OCI-LY7 (cell line): Measurements from ENCODE around the gene OBSL1. TPM values are rescaled to one million over a fixed set of nuclear protein-coding genes. Genes with fewer than 3 reads are reported as not detected.

Experiments
- BruUV-seq: library from RNA; stranded (reverse); fragments of 400-500 nt; replicated peaks from 2 replicates; lab custom pipeline; 2021; lab: Mats Ljungman, UMichigan
- CTCF ChIA-PET: fragments of 300-600 bp; sonication (Branson Sonifier 250); formaldehyde crosslinking; loops from one replicate; lab custom pipeline; 2022; ENCODE audit warnings: antibody characterized with exemption; ENCODE audit not compliant: unreplicated experiment; lab: Charles Lee
- POLR2A ChIA-PET: fragments of 300-600 bp; sonication (Branson Sonifier 250); formaldehyde crosslinking; loops from one replicate; lab custom pipeline; 2022; ENCODE audit warnings: antibody characterized with exemption; lab: Charles Lee
- DNase-seq: peaks from one replicate; pipeline ENCODE4 v3.0.0-alpha.2; 2015; ENCODE audit warnings: low spot score
- H2AFZ ChIP-seq: fragments of 200-600 bp; sonication (generic), shearing (Covaris generic); 2 replicates; pipeline ENCODE4 v1.6.1; 2014; ENCODE audit warnings: mild to moderate bottlenecking, antibody characterized with exemption, low read length, moderate library complexity
- H3K27ac ChIP-seq: fragments of 200-600 bp; sonication (generic); 2 replicates; pipeline ENCODE4 v1.5.1; 2014; ENCODE audit warnings: mixed run types, low read depth, mild to moderate bottlenecking, moderate library complexity, low read length, inconsistent platforms; ENCODE audit not compliant: poor library complexity, severe bottlenecking
- H3K36me3 ChIP-seq: fragments of 200-600 bp; sonication (generic); 2 replicates; pipeline ENCODE4 v1.6.1; 2014; ENCODE audit warnings: mild to moderate bottlenecking, antibody characterized with exemption, low read length, moderate library complexity, mixed read lengths; ENCODE audit not compliant: insufficient read depth
- H3K4me1 ChIP-seq: fragments of 200-600 bp; sonication (generic); 2 replicates; pipeline ENCODE4 v1.5.1; 2014; ENCODE audit warnings: mild to moderate bottlenecking, low read length; ENCODE audit not compliant: insufficient read depth, poor library complexity, severe bottlenecking
- H3K4me2 ChIP-seq: fragments of 200-600 bp; sonication (generic); 2 replicates; pipeline ENCODE4 v1.6.1; 2014; ENCODE audit warnings: mild to moderate bottlenecking, low read length
- H3K4me3 ChIP-seq: fragments of 200-600 bp; sonication (generic); 2 replicates; pipeline ENCODE4 v1.5.1; 2014; ENCODE audit warnings: mild to moderate bottlenecking, low read depth, low read length; ENCODE audit not compliant: poor library complexity, severe bottlenecking
- H3K79me2 ChIP-seq: fragments of 200-600 bp; sonication (generic); 2 replicates; pipeline ENCODE4 v1.6.1; 2016; ENCODE audit warnings: low read depth, mild to moderate bottlenecking, low read length, moderate library complexity, mixed read lengths; ENCODE audit not compliant: insufficient read depth
- H3K9me2 ChIP-seq: fragments of 200-600 bp; sonication (generic); 2 replicates; pipeline ENCODE4 v1.6.1; 2016; ENCODE audit warnings: mild to moderate bottlenecking, low read length, mixed read lengths; ENCODE audit not compliant: insufficient read depth
- H3K9me3 ChIP-seq: fragments of 200-600 bp; sonication (generic); 2 replicates; pipeline ENCODE4 v1.6.1; 2014; ENCODE audit warnings: mild to moderate bottlenecking, mixed run types, low read length, mixed read lengths
- H4K20me1 ChIP-seq: fragments of 200-600 bp; sonication (generic); 2 replicates; pipeline ENCODE4 v1.6.1; 2014; ENCODE audit warnings: mild to moderate bottlenecking, antibody characterized with exemption, low read length, moderate library complexity, mixed read lengths; ENCODE audit not compliant: insufficient read depth
- EZH2phosphoT487 ChIP-seq: fragments of 200-600 bp; sonication (generic); IDR thresholded peaks from 2 replicates; pipeline ENCODE4 v1.6.1; 2018; ENCODE audit warnings: low read depth, borderline replicate concordance, mild to moderate bottlenecking, mixed run types, antibody characterized with exemption, low read length, moderate library complexity, mixed read lengths
- intact Hi-C: fragments of 100-400 bp; cut with micrococcal nuclease; formaldehyde crosslinking; loops from one replicate; pipeline ENCODE4 v1.10.0; 2022; ENCODE audit not compliant: unreplicated experiment
- total RNA-seq, 2 experiments: library from RNA; depleted of rRNA in 1 of 2; stranded (reverse); fragments of >200 nt in 1 of 2; shearing (Covaris generic) in 1 of 2; gene quantifications; 2 replicates each; pipeline ENCODE4 v1.2.3, GENCODE V29; 2014 to 2022
- TF ChIP-seq, protein P1 (sequence below): fragments of 200-600 bp; sonication (generic); conservative IDR thresholded peaks from 2 replicates; pipeline ENCODE4 v1.5.1; 2014; ENCODE audit warnings: mild to moderate bottlenecking, antibody characterized with exemption, low read length, moderate library complexity, mixed read lengths

OBSL1 gene
- total RNA-seq, 2 experiments from 2014 or later = 0.25 TPM; not detected in 1

DNA sequence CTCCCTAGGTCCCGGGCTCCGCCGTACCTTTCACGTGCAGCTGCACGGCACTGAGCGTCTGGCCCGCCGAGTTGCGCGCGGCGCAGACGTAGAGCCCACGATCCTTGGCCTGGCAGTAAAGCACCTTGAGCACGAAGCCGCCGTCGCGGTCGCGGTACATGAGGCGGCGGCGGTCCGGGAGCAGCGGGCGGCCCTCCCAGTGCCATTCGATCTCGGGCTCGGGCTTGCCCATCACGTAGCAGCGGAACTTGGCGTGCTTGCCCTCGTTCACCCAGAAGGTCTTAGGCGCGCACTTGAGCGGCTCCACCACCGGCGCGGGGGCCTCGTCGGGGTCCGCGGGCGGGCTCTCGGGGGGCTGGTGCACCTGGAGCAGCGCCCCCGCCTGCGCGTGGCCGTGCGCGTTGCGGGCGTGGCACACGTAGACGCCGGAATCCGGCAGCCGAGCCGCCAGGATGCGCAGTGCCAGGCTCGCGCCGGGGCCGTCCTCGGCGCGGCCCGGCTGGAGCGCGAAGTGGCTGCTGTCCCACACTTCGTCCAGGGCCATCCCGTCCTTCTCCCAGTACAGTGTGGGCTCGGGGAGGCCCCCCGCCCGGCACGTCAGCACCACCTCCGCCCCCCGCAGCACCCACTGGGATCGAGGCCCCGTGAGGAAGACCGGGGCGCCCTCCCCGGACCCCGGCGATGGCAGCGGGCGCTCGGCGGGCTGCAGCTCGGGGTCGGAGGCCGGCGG lies 980 bp downstream of the OBSL1 start:
- ChIA-PET POLR2A (no interaction called here), CTCF (no interaction called here)
- H3K4me3 ChIP-seq = no peak overlapping the region
- DNase-seq = no peak
- H3K9me2 ChIP-seq = no peaks in the 10 kb centered on the region
- no peak overlapping the region for H2AFZ ChIP-seq
- no peaks in the 10 kb centered on the region for H3K79me2 ChIP-seq
- H3K4me1 ChIP-seq = no peaks in the 10 kb centered on the region
- no peaks in the 10 kb centered on the region for H4K20me1 ChIP-seq
- H3K9me3 ChIP-seq = no peaks in the 10 kb centered on the region
- intact Hi-C loops = no loop called here
- TF ChIP-seq, protein P1, sequence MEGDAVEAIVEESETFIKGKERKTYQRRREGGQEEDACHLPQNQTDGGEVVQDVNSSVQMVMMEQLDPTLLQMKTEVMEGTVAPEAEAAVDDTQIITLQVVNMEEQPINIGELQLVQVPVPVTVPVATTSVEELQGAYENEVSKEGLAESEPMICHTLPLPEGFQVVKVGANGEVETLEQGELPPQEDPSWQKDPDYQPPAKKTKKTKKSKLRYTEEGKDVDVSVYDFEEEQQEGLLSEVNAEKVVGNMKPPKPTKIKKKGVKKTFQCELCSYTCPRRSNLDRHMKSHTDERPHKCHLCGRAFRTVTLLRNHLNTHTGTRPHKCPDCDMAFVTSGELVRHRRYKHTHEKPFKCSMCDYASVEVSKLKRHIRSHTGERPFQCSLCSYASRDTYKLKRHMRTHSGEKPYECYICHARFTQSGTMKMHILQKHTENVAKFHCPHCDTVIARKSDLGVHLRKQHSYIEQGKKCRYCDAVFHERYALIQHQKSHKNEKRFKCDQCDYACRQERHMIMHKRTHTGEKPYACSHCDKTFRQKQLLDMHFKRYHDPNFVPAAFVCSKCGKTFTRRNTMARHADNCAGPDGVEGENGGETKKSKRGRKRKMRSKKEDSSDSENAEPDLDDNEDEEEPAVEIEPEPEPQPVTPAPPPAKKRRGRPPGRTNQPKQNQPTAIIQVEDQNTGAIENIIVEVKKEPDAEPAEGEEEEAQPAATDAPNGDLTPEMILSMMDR = no peak
- no peak for TF ChIP-seq EZH2phosphoT487
- H3K27ac ChIP-seq = no peak overlapping the region
- H3K36me3 ChIP-seq = no peaks in the 10 kb centered on the region
- no peak overlapping the region for H3K4me2 ChIP-seq
- no TSS peak for BruUV-seq

DNA sequence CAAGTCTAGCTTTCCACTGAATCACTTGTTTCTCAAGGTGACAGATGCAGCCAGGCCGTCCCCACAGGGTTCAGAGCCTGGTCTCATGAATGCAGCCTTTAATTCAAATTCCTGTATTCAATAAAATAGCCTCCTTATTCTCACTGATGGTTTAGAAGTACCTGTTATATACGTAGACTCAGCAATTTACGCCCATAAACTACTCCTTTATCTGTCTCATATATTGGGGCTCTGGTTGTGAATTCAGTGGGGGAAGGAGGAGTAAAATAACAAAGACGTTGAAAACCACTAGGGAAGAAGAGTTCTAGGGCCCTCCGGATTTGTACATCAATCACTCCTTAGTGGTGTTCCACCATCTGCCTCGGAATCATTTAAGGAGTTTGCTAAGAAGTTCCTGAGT lies 1.7 kb downstream of the OBSL1 start:
- ChIA-PET CTCF (no interaction called here), POLR2A (no interaction called here)
- Histone ChIP-seq H3K4me3 (no peak overlapping the region), H3K4me2 (no peak overlapping the region), H3K4me1 (no peaks in the 10 kb centered on the region), H3K36me3 (no peaks in the 10 kb centered on the region), H2AFZ (no peak overlapping the region), H3K9me2 (no peaks in the 10 kb centered on the region), H3K9me3 (no peaks in the 10 kb centered on the region), H3K27ac (no peak overlapping the region), H3K79me2 (no peaks in the 10 kb centered on the region), H4K20me1 (no peaks in the 10 kb centered on the region)
- no TSS peak for BruUV-seq
- no peak for DNase-seq
- intact Hi-C loops = no loop called here
- TF ChIP-seq, protein P1 = no peak
- TF ChIP-seq EZH2phosphoT487 = no peak

DNA sequence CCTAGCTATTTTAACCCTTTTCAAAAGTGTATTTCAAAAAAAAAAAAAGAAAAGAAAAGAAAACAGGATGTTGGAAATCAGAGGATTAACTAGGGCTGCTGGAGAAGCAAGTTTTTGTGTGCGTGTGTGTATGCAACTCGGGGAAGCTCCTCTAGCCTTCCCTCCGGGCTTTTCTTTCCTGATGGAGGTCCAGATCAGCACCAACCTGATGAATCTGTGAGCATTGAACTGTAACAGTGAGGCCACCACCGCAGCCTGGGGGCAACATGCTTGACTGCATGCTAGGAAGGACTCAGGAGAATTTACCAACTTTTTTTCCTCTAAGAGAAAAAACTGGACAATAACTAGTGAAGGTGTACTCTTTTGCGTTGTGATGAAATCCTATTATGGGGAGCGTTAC lies 2.3 kb downstream of the OBSL1 start:
- DNase-seq = no peak
- no peaks in the 10 kb centered on the region for H4K20me1 ChIP-seq
- no peaks in the 10 kb centered on the region for H3K36me3 ChIP-seq
- no peak overlapping the region for H2AFZ ChIP-seq
- no peaks in the 10 kb centered on the region for H3K4me1 ChIP-seq
- no peak overlapping the region for H3K4me3 ChIP-seq
- no TSS peak for BruUV-seq
- intact Hi-C loops = no loop called here
- H3K9me2 ChIP-seq = no peaks in the 10 kb centered on the region
- no peaks in the 10 kb centered on the region for H3K9me3 ChIP-seq
- TF ChIP-seq, protein P1 = no peak
- CTCF ChIA-PET = no interaction called here
- no peak overlapping the region for H3K4me2 ChIP-seq
- POLR2A ChIA-PET = interaction anchor here (0.7 kb wide), 1 partner anchor 147 kb away, joined by 3 read pairs; no protein-coding TSS in a partner anchor
- H3K79me2 ChIP-seq = no peaks in the 10 kb centered on the region
- H3K27ac ChIP-seq = no peak overlapping the region
